BLaER1 treated with 17β-estradiol and CSF1 and Interleukin-3, amounts not matched to agents 10 nM and 100 nM (cell line): Measurements from ENCODE around the gene PTGER2.

Source experiments
- H3K27ac ChIP-seq, 11 experiments: shearing (Covaris generic); formaldehyde crosslinking; 2 replicates each; pipeline ENCODE4 v1.8.1; 2022
- H3K27me3 ChIP-seq, 11 experiments: shearing (Covaris generic); formaldehyde crosslinking; 2 replicates each; pipeline ENCODE4 v1.8.1; 2022
- H3K36me3 ChIP-seq, 11 experiments: shearing (Covaris generic); formaldehyde crosslinking; 2 replicates each; pipeline ENCODE4 v1.8.1; 2022
- H3K4me1 ChIP-seq, 10 experiments: shearing (Covaris generic); formaldehyde crosslinking; 2 replicates each; pipeline ENCODE4 v1.8.1; 2022
- H3K4me2 ChIP-seq, 11 experiments: shearing (Covaris generic); formaldehyde crosslinking; 2 replicates each; pipeline ENCODE4 v1.8.1; 2022
- H3K4me3 ChIP-seq, 10 experiments: shearing (Covaris generic); formaldehyde crosslinking; 2 replicates each; pipeline ENCODE4 v1.8.1; 2022
- H3K9ac ChIP-seq, 11 experiments: shearing (Covaris generic); formaldehyde crosslinking; 2 replicates each; pipeline ENCODE4 v1.8.1; 2022
- H3K9me3 ChIP-seq, 11 experiments: shearing (Covaris generic); formaldehyde crosslinking; replicated peaks in 1 of 11; 2 replicates each; pipeline ENCODE4 v1.8.1; 2022
- H4K20me1 ChIP-seq, 11 experiments: shearing (Covaris generic); formaldehyde crosslinking; 2 replicates each; pipeline ENCODE4 v1.8.1; 2022
- Cebpa-rat ChIP-seq, 11 experiments: shearing (Covaris generic); IDR thresholded peaks; 2 replicates each; pipeline ENCODE4 v1.8.1; 2022

The PTGER2 gene

GRCh38 chr14:52319919-52320318, 5.8 kb downstream of the PTGER2 start:
- Histone ChIP-seq H3K4me1 (peaks cover 44 to 62% (median 52%) of the 10 kb centered on the region in 10 experiments), H3K4me2 (peak overlapping the region in 4 of 11 experiments; percentile 85 to 99 (median 98); a peak in 4 of 22 replicates), H3K27ac (no peak overlapping the region), H3K9ac (no peak overlapping the region), H3K9me3 (peaks cover 42 to 61% (median 51%) of the 10 kb centered on the region in 11 experiments), H3K36me3 (peaks cover 17 to 56% (median 50%) of the 10 kb centered on the region in 11 experiments; a peak in 21 of 22 replicates), H3K27me3 (no peaks in the 10 kb centered on the region), H4K20me1 (peaks cover 0 to 18% (median 0%) of the 10 kb centered on the region in 11 experiments; a peak in 5 of 22 replicates), H3K4me3 (peak overlapping the region in 4 of 10 experiments; percentile 6 to 23 (median 12); a peak in 4 of 20 replicates)
- no peak for TF ChIP-seq Cebpa-rat (IDR thresholded peaks at IDR 0.05)

GRCh38 chr14:52325126-52325525, 11.0 kb downstream of the PTGER2 start:
- peak overlapping the region; percentile 71 to 96 (median 88); a peak in 21 of 22 replicates for H3K27ac ChIP-seq
- peak; percentile 60 to 98 (median 92); a peak in 21 of 22 replicates for TF ChIP-seq Cebpa-rat (IDR thresholded peaks at IDR 0.05)
- peak overlapping the region; percentile 57 to 77 (median 72); a peak in 21 of 22 replicates for H3K9ac ChIP-seq

GRCh38 chr14:52325630-52326029, 11.5 kb downstream of the PTGER2 start:
- Histone ChIP-seq H3K4me1 (peaks cover 47 to 68% (median 55%) of the 10 kb centered on the region in 10 experiments), H3K4me2 (peak overlapping the region; percentile 71 to 94 (median 86)), H3K36me3 (peaks cover 17 to 82% (median 65%) of the 10 kb centered on the region in 11 experiments; a peak in 21 of 22 replicates), H4K20me1 (no peaks in the 10 kb centered on the region), H3K27ac (peak overlapping the region; percentile 71 to 96 (median 88); a peak in 21 of 22 replicates), H3K27me3 (no peaks in the 10 kb centered on the region), H3K9me3 (peaks cover 31 to 48% (median 43%) of the 10 kb centered on the region in 11 experiments), H3K4me3 (peak overlapping the region in 4 of 10 experiments; percentile 7 to 49 (median 20); a peak in 5 of 20 replicates), H3K9ac (peak overlapping the region in 10 of 11 experiments; percentile 49 to 73 (median 67); a peak in 21 of 22 replicates)
- no peak for TF ChIP-seq Cebpa-rat (IDR thresholded peaks at IDR 0.05)

More at GRCh38 chr14:52325126-52325525, 11.0 kb downstream of the PTGER2 start:
- Histone ChIP-seq H3K9me3 (peaks cover 36 to 48% (median 43%) of the 10 kb centered on the region in 11 experiments), H3K36me3 (peaks cover 17 to 82% (median 65%) of the 10 kb centered on the region in 11 experiments; a peak in 21 of 22 replicates), H4K20me1 (no peaks in the 10 kb centered on the region), H3K4me3 (peak overlapping the region in 7 of 10 experiments; percentile 22 to 63 (median 45); a peak in 12 of 20 replicates), H3K4me2 (peak overlapping the region; percentile 71 to 94 (median 86)), H3K27me3 (no peaks in the 10 kb centered on the region), H3K4me1 (peaks cover 47 to 68% (median 55%) of the 10 kb centered on the region in 10 experiments)

GRCh38 chr14:52327374-52328226, 13.5 kb downstream of the PTGER2 start:
- Histone ChIP-seq H3K27ac (peak overlapping the region; percentile 71 to 96 (median 88); a peak in 21 of 22 replicates), H3K4me2 (peak overlapping the region; percentile 38 to 94 (median 86)), H3K9me3 (peaks cover 12 to 33% (median 26%) of the 10 kb centered on the region in 11 experiments), H3K27me3 (no peaks in the 10 kb centered on the region), H3K36me3 (peaks cover 3 to 78% (median 55%) of the 10 kb centered on the region in 11 experiments; a peak in 20 of 22 replicates), H3K9ac (peak overlapping the region in 10 of 11 experiments; percentile 12 to 69 (median 46); a peak in 15 of 22 replicates), H3K4me1 (peaks cover 47 to 69% (median 55%) of the 10 kb centered on the region in 10 experiments), H4K20me1 (no peaks in the 10 kb centered on the region), H3K4me3 (peak overlapping the region in 2 of 10 experiments; percentile 10 to 12; a peak in 2 of 20 replicates)
- TF ChIP-seq Cebpa-rat (IDR thresholded peaks at IDR 0.05): no peak

GRCh38 chr14:52328276-52328675, 14.2 kb downstream of the PTGER2 start:
- Histone ChIP-seq H3K4me3 (peak overlapping the region in 1 of 10 experiments; percentile 10; a peak in 1 of 20 replicates), H3K36me3 (peaks cover 2 to 72% (median 48%) of the 10 kb centered on the region in 11 experiments; a peak in 20 of 22 replicates), H3K9me3 (peaks cover 5 to 26% (median 19%) of the 10 kb centered on the region in 11 experiments; a peak in 21 of 22 replicates), H3K9ac (peak overlapping the region in 8 of 11 experiments; percentile 15 to 69 (median 46); a peak in 9 of 22 replicates), H3K4me1 (peaks cover 48 to 73% (median 54%) of the 10 kb centered on the region in 10 experiments), H3K4me2 (peak overlapping the region; percentile 38 to 94 (median 86); a peak in 20 of 22 replicates), H4K20me1 (no peaks in the 10 kb centered on the region), H3K27me3 (no peaks in the 10 kb centered on the region), H3K27ac (peak overlapping the region; percentile 71 to 96 (median 88); a peak in 21 of 22 replicates)
- no peak for TF ChIP-seq Cebpa-rat (IDR thresholded peaks at IDR 0.05)

GRCh38 chr14:52329678-52330369, 15.7 kb downstream of the PTGER2 start:
- H3K27me3 ChIP-seq: no peaks in the 10 kb centered on the region
- H3K27ac ChIP-seq: peak overlapping the region in 1 of 11 experiments; percentile 18; a peak in 3 of 22 replicates
- no peak for TF ChIP-seq Cebpa-rat (IDR thresholded peaks at IDR 0.05)
- peaks cover 0 to 17% (median 13%) of the 10 kb centered on the region in 11 experiments; a peak in 15 of 22 replicates for H3K9me3 ChIP-seq
- no peak overlapping the region for H3K4me3 ChIP-seq
- peaks cover 44 to 69% (median 50%) of the 10 kb centered on the region in 10 experiments for H3K4me1 ChIP-seq
- H3K4me2 ChIP-seq: no peak overlapping the region
- no peaks in the 10 kb centered on the region for H4K20me1 ChIP-seq
- H3K9ac ChIP-seq: no peak overlapping the region
- peaks cover 0 to 66% (median 43%) of the 10 kb centered on the region in 11 experiments; a peak in 19 of 22 replicates for H3K36me3 ChIP-seq

- no peak overlapping the region for H3K4me3 ChIP-seq
- H3K36me3 ChIP-seq: peaks cover 0 to 50% (median 30%) of the 10 kb centered on the region in 11 experiments; a peak in 19 of 22 replicates
- peak overlapping the region in 2 of 11 experiments; percentile 6 to 7; a peak in 1 of 22 replicates for H3K27ac ChIP-seq
- H4K20me1 ChIP-seq: no peaks in the 10 kb centered on the region
- peaks cover 23 to 48% (median 28%) of the 10 kb centered on the region in 10 experiments for H3K4me1 ChIP-seq
- no peak overlapping the region for H3K4me2 ChIP-seq
- H3K9ac ChIP-seq: no peak overlapping the region
- no peaks in the 10 kb centered on the region for H3K27me3 ChIP-seq
- TF ChIP-seq Cebpa-rat (IDR thresholded peaks at IDR 0.05): no peak
- H3K9me3 ChIP-seq: peaks cover 0 to 17% (median 13%) of the 10 kb centered on the region in 11 experiments; a peak in 15 of 22 replicates
Measured at GRCh38 chr14:52332269-52332668, 18.2 kb downstream of the PTGER2 start.

GRCh38 chr14:52333108-52333507, 19.0 kb downstream of the PTGER2 start:
- Histone ChIP-seq H3K4me1 (peaks cover 15 to 42% (median 21%) of the 10 kb centered on the region in 10 experiments), H3K27ac (peak overlapping the region in 3 of 11 experiments; percentile 4 to 27 (median 11); a peak in 1 of 22 replicates), H3K4me3 (no peak overlapping the region), H3K4me2 (peak overlapping the region in 10 of 11 experiments; percentile 38 to 68 (median 50); a peak in 14 of 22 replicates), H4K20me1 (no peaks in the 10 kb centered on the region), H3K27me3 (no peaks in the 10 kb centered on the region), H3K9ac (peak overlapping the region in 1 of 11 experiments; percentile 21; a peak in 1 of 22 replicates), H3K9me3 (peaks cover 0 to 17% (median 13%) of the 10 kb centered on the region in 11 experiments; a peak in 15 of 22 replicates), H3K36me3 (peaks cover 0 to 42% (median 29%) of the 10 kb centered on the region in 11 experiments; a peak in 19 of 22 replicates)
- no peak for TF ChIP-seq Cebpa-rat (IDR thresholded peaks at IDR 0.05)
